Spinal cord (tissue), 10 donors: ENCODE results near the gene COL23A1. TPM values are rescaled to one million over a fixed set of nuclear protein-coding genes. Genes with fewer than 3 reads are reported as not detected.

ENCODE experiments used
- DNase-seq, 6 donors: peaks; one replicate each; pipeline versions ENCODE4 v3.0.0 to v3.0.0-alpha.2; 2013 to 2015; ENCODE audit warnings: low spot score in 6 of 6, low read depth in 4 of 6
- H3K27ac ChIP-seq: one replicate; pipeline ENCODE4 v1.5.1; 2013; ENCODE audit warnings: low read depth, low read length, control low read depth
- H3K27me3 ChIP-seq: one replicate; pipeline ENCODE4 v1.6.1; 2013; ENCODE audit warnings: low read length; ENCODE audit not compliant: control insufficient read depth, insufficient read depth
- H3K36me3 ChIP-seq: one replicate; pipeline ENCODE4 v1.6.1; 2013; ENCODE audit warnings: low read length; ENCODE audit not compliant: control insufficient read depth, insufficient read depth
- H3K4me1 ChIP-seq: one replicate; pipeline ENCODE4 v1.6.1; 2013; ENCODE audit warnings: low read length; ENCODE audit not compliant: control insufficient read depth, insufficient read depth
- H3K4me3 ChIP-seq: one replicate; pipeline ENCODE4 v1.5.1; 2013; ENCODE audit warnings: low read depth, low read length, control low read depth
- H3K9me3 ChIP-seq: one replicate; pipeline ENCODE4 v1.6.1; 2013; ENCODE audit warnings: low read length; ENCODE audit not compliant: control insufficient read depth, insufficient read depth
- whole genome bisulfite sequencing: methylation state at CpG from one replicate; pipeline ENCODE4 v1.1.5; 2013; ENCODE audit warnings: missing lambda C conversion rate; ENCODE audit not compliant: insufficient coverage; 5-methylcytosine and 5-hydroxymethylcytosine counted together
- polyA plus RNA-seq, 2 donors: library from polyadenylated mRNA; unstranded; fragments of 120-200 nt; gene quantifications; one replicate each; pipeline ENCODE4 v1.2.1, GENCODE V29; 2013; ENCODE audit not compliant: insufficient read length in 2 of 2
- total RNA-seq, 2 donors: library from RNA; depleted of rRNA in 1 of 2; stranded (reverse); fragments of 120-200 nt in 1 of 2; fragments of >200 nt in 1 of 2; gene quantifications; one replicate each; pipeline versions ENCODE4 v1.2.3 to v1.2.4, GENCODE V29; 2013 to 2014
- donor health status: healthy.

Gene COL23A1
- total and polyA plus RNA-seq, 4 donors = 2.8 to 9.7 (median 8.0) TPM

DNA sequence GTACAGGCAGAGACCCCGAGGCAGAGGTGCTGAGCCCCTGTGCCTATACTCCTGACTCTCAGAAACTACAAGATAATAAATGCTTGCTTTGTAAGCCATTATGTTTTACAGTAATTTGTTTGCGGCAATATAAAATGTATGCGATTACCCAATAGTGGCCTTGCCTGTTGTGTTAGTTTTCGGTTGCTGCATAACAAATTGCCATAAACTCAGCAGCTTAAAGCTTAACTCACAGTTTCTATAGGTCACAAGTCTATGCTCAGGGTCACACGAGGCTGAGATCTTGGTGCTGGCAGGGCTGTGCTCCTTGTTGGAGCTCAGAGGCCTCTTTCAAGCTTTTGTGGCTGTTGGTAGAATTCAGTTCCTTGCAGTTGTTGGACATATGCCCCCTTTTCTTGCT is 114.8 kb downstream of the COL23A1 start:
- DNase-seq = no peak
- no peaks in the 10 kb centered on the region for H3K36me3 ChIP-seq
- no peaks in the 10 kb centered on the region for H3K27me3 ChIP-seq
- H3K4me3 ChIP-seq = no peak overlapping the region
- H3K27ac ChIP-seq = no peak overlapping the region
- H3K4me1 ChIP-seq = peaks cover 4% of the 10 kb centered on the region
- 100% methylated on average over 3 of the region's 5 CpGs for WGBS
- H3K9me3 ChIP-seq = no peaks in the 10 kb centered on the region

DNA sequence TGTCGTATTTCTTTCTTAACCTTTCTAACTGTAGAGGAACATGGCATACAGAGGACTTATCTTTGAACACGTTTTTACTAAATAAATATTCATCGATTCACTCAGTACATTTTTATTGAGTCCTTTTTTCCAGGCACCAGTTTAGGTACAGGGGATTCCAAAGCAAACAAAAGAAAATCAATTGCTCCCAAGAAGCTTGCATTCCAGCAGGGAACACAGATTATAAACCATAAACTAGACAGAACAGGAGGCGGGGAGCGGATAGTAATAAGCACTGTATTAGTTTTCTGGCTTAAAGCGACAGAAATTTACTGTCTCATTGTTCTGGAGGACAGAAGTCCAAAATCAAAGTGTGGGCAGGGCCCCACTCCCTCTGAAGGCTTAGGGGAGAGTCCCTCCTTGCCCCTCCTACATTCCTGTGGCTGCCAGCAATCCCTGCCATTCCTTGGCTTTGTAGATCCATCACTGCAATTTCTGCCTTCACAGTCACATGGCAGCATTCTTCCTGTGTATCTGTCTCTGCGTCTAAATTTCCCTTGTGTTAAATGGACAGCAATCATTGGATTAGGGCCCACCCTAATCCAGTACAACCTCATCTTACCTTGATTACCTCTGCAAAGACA is 115.5 kb downstream of the COL23A1 start:
- DNase-seq = peak in 1 of 6 donors; percentile 19
- H3K4me3 ChIP-seq = no peak overlapping the region
- peaks cover 4% of the 10 kb centered on the region for H3K4me1 ChIP-seq
- H3K36me3 ChIP-seq = no peaks in the 10 kb centered on the region
- H3K9me3 ChIP-seq = no peaks in the 10 kb centered on the region
- no peaks in the 10 kb centered on the region for H3K27me3 ChIP-seq
- no peak overlapping the region for H3K27ac ChIP-seq
- WGBS = 78% methylated on average over 1 of the region's 7 CpGs

DNA sequence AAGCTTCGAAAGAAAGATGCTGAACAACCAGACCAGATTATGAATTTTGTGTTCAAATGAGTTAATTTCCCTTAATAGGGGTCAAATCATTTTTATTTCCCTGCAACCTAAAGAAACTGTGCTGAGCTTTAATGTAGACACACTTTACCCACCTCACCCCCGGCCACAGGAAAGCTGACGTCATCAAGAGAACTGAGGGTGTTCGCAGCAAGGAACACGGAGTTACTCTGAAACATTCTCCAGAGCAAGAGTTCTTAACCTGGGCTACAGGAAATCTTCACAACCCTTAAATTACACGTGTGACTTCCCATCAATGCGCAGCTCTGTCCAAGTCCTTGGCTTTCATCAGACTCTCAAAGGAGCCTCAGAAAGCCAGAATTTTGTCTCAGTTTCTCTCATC is 116.3 kb downstream of the COL23A1 start:
- no peak overlapping the region for H3K4me3 ChIP-seq
- H3K36me3 ChIP-seq = no peaks in the 10 kb centered on the region
- H3K9me3 ChIP-seq = no peaks in the 10 kb centered on the region
- H3K27me3 ChIP-seq = no peaks in the 10 kb centered on the region
- no peak for DNase-seq
- H3K4me1 ChIP-seq = peaks cover 4% of the 10 kb centered on the region
- H3K27ac ChIP-seq = no peak overlapping the region
- 48% methylated on average over 6 of the region's 7 CpGs for WGBS

DNA sequence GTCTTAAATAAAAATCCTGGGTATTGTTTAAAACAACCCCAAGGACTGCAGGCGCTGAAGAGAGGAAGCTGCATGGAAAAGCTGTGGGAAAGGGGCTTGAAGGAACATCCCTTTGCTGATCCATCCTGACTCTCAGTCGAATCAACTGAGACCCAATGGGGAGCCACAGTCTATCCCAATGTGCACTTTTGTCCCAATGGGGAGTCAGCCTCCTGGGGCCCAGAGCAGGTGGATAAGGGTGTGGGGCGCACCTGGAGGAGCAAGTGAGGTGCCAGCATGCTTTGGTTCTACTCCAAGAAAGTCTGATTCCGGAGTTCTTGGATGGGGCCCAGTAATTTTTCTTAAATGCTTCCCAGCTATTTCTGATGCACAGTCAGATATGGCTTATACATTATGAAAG is 118.1 kb downstream of the COL23A1 start:
- 93% methylated on average over 4 of the region's 4 CpGs for WGBS

DNA sequence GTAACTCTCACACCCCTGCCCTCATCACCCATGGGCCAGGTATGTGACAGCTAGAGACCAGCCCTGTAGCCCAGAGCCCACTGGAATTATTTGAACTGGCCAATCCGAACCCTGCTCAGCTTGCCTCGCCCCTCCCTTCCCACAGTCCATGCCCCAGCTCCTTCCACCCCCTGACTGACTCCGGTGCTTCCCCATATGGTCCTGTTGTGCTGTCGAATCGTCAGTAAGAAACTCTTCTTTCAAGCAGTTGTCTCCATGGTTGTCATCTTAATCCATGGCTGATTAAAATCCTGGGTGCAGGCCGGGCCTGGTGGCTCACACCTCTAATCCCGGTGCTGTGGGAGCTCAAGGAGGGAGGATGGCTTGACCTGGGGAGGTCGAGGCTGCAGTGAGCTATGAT is 118.5 kb downstream of the COL23A1 start:
- H3K27me3 ChIP-seq = no peaks in the 10 kb centered on the region
- no peak for DNase-seq
- peaks cover 18% of the 10 kb centered on the region for H3K4me1 ChIP-seq
- no peaks in the 10 kb centered on the region for H3K36me3 ChIP-seq
- no peak overlapping the region for H3K4me3 ChIP-seq
- WGBS = 83% methylated on average over 8 of the region's 8 CpGs
- no peak overlapping the region for H3K27ac ChIP-seq
- no peaks in the 10 kb centered on the region for H3K9me3 ChIP-seq

More for the DNA sequence above, 118.1 kb downstream of the COL23A1 start:
- Histone ChIP-seq H3K36me3 (no peaks in the 10 kb centered on the region), H3K4me3 (no peak overlapping the region), H3K4me1 (peaks cover 16% of the 10 kb centered on the region), H3K27ac (no peak overlapping the region), H3K9me3 (no peaks in the 10 kb centered on the region), H3K27me3 (no peaks in the 10 kb centered on the region)
- no peak for DNase-seq

DNA sequence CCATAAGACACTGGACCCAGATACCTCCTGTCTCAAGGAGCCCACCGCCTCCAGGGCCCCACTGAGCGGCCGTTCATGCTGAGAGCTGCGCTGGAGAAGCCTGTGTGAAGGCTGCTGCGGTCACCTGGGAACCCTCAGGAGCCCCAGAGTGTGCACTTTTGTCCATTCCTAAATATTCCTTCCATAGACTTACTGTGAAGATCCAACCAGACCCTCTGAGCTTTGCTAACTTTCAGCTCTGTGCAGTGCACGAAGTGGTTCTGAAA is 119.5 kb downstream of the COL23A1 start:
- 83% methylated on average over 3 of the region's 6 CpGs for WGBS
- no peaks in the 10 kb centered on the region for H3K27me3 ChIP-seq
- H3K4me3 ChIP-seq = no peak overlapping the region

DNA sequence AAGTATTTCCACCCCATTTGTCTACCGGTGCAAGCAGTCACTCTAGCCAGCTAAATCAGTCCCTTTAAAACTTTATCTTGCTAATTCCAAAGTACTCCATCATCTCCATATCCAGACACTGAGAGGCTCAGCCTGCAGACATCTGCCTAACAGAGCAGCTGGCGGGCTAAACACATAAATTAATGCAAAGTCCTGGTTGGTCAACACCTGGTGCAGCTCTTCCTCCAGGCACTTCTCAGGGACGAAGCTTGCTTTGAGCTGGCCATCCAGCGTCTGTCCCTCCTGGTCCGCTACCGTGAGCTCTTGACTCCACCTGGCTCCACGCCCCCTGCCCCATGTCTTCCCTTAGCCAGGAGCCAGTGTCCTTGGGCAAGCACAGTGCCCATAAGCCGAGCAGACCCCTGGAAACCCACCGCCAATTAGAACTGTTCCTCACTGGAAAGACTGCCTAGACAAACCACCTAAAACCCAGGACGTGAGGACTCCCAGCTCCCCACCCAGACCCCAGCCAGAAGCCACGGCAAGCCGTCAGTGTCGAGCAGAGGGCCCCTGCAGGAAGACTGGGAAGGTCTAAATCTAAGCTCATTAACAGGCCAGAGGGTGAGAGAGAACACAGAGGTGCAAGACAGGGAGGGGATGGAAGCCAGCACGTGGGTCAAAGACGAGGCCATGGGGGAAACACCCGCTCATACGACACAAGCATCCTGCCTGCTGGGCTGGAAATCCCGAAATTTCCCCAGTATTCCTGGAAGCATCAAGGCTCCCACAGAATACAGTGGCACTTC is 120.0 kb downstream of the COL23A1 start:
- Histone ChIP-seq H3K36me3 (no peaks in the 10 kb centered on the region), H3K4me3 (no peak overlapping the region), H3K4me1 (peaks cover 18% of the 10 kb centered on the region), H3K9me3 (no peaks in the 10 kb centered on the region), H3K27ac (no peak overlapping the region), H3K27me3 (no peaks in the 10 kb centered on the region)
- WGBS = 85% methylated on average over 15 of the region's 18 CpGs
- no peak for DNase-seq

More for the DNA sequence above, 119.5 kb downstream of the COL23A1 start:
- Histone ChIP-seq H3K27ac (no peak overlapping the region), H3K9me3 (no peaks in the 10 kb centered on the region), H3K36me3 (no peaks in the 10 kb centered on the region), H3K4me1 (peaks cover 18% of the 10 kb centered on the region)
- no peak for DNase-seq

DNA sequence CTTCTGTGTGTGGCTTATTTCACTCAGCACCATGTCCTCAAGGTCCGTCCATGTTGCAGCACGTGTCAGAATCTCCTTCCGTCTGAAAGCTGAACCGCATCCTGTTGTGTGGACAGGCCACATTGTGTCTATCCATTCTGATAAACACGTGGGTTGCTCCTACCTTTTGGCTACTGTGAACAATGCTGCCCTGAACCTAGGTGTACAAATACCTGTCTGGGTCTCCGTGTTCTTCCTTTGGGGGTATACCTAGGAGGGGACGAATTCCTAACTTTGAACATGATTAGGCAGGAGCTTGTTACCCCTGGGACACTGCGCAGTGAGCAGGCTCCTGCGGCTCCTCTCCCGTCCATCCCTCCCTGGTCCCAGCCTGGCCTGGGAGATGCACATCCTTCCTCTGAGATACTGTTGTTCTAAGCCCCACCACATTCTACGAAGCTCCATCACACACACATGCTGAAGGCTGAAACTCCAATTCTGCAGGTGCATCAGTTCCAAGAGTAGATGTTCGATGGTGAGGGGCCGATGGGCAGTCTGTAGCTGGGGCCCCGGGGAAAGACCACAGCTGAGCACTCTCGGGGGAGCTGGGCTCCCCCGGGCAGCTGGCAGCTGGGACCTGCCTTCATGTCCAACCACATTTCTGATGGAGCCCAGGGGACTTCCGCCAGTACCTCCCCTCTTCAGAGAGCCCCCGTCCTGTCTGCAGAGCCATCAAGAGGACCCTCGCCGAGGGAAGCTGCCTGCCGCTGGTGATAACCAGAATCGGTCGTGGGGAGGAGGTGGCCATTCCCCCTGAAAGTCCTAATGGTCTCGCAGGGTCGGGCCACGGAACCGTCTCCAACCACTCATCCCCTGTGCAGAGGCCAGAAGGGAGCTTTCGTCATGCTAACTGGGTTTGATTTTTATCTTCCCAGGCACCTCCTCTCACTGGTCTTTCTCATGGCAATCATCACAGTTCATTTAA is 120.9 kb downstream of the COL23A1 start:
- Histone ChIP-seq H3K4me3 (no peak overlapping the region), H3K27me3 (no peaks in the 10 kb centered on the region), H3K27ac (no peak overlapping the region), H3K9me3 (no peaks in the 10 kb centered on the region), H3K36me3 (no peaks in the 10 kb centered on the region), H3K4me1 (peaks cover 18% of the 10 kb centered on the region)
- no peak for DNase-seq
- 91% methylated on average over 24 of the region's 28 CpGs for WGBS

DNA sequence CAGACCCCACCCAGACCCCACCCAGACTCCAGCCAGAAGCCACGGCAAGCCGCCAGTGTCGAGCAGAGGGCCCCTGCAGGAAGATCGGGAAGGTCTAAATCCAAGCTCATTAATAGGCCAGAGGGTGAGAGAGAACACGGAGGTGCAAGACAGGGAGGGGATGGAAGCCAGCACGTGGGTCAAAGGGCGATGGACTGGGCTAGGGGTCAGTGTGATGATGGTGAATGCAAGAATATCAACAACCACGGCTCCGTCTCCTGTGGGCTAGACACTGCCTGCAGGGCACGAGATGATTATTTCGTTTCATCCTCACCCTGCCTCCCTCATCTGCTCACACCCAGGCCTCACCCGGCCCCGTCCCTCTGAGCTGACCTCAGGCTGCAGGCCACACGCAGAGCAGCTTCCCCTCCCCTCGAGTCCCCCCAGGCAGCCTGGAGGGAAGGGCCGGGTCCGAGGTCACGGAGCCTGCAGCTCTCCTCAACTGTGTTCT is 122.0 kb downstream of the COL23A1 start:
- WGBS = 57% methylated on average over 12 of the region's 18 CpGs
- no peaks in the 10 kb centered on the region for H3K9me3 ChIP-seq
- no peak overlapping the region for H3K27ac ChIP-seq
- H3K36me3 ChIP-seq = no peaks in the 10 kb centered on the region
- no peak overlapping the region for H3K4me3 ChIP-seq
- DNase-seq = no peak
- no peaks in the 10 kb centered on the region for H3K27me3 ChIP-seq
- peaks cover 18% of the 10 kb centered on the region for H3K4me1 ChIP-seq
